ENCODE results near the gene AK4.

DNA sequence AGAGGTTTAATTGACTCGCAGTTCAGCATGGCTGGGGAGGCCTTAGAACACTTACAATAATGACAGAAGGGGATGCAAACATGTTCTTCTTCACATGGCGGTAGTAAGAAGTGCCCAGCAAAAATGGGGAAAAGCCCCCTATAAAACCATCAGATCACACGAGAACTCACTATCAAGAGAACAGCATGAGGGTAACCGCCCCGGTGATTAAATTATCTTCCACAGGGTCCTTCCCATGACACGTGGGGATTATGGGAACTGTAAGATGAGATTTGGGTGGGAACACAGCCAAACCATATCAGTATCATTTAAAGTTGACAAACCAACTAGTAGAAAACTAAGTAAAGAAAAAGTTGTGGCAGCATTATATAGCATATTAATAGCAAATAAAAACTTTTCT, 90.0 kb downstream of the AK4 start:
- no peak for TF ChIP-seq CTCF (IDR thresholded peaks at IDR 0.05)
- TF ChIP-seq POLR2A (IDR thresholded peaks at IDR 0.05): no peak
- TF ChIP-seq POLR2AphosphoS5 (IDR thresholded peaks at IDR 0.05): no peak

All from breast epithelium (tissue), 3 donors.